CD4-positive, alpha-beta T cell treated with Interferon alpha-2 for 1 hour (primary cell): ENCODE data around the gene FAU.
A peak's percentile ranks its signal among the peaks of the same experiment; 100 is the strongest.
"Not testable (repeated sequence)": the region's sequence is repeated elsewhere in the genome, so short reads cannot be mapped to it uniquely, and the experiment has no call there.

Experiments
- DNase-seq, 2 donors: peaks; one replicate each; pipeline ENCODE4 v3.0.0-alpha.2; 2020 to 2022

The FAU gene

DNA sequence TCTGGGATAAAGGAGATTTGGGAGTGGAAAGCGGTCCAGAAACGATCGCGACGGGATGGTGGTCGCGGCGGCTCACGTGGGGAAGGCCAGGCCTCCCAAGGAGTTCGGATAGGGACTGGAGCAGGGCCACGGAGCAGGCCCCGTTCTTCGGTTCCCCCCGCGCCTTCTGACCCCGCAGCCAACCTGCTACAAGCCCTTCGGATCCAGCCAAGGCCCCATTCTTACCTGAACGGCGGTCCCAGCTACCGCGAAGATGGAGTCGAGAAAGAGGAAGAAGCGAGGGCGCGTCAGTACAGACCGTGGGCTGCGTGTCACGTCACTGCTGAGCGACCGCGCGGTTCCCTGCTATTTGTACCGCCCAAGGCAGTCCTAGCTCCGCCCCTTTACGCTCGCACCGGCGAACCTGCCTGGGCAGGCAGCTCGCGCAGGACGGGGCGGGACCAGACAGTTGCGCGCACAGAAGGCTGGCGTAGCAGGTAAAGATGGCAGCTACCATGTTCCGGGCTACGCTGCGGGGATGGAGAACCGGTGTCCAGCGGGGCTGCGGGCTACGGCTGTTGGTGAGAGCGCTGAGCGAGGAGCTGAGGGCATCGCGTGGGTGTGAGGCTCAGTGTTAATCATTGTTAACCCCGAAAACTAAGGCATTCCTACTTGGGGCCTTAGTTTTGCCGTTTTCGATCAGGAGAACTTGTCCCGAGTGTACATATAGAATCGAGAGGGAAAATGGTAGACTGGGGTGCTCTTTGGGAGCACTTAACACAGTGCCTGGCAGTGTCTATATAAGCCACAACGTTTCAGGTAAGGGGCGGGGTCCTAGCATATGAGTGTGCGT lies at the start of gene FAU, which contains the start of gene MRPL49:
Gene FAU, minus strand, starts transcription at position 270 of the 832 bp plus-strand sequence. CDS start 321 bp downstream, outside the sequence.
Gene MRPL49, plus strand, starts transcription at position 457 of the 832 bp plus-strand sequence. Its CDS starts 26 bp downstream, at position 483.
- DNase-seq: peak; percentile 98 to 99

DNA sequence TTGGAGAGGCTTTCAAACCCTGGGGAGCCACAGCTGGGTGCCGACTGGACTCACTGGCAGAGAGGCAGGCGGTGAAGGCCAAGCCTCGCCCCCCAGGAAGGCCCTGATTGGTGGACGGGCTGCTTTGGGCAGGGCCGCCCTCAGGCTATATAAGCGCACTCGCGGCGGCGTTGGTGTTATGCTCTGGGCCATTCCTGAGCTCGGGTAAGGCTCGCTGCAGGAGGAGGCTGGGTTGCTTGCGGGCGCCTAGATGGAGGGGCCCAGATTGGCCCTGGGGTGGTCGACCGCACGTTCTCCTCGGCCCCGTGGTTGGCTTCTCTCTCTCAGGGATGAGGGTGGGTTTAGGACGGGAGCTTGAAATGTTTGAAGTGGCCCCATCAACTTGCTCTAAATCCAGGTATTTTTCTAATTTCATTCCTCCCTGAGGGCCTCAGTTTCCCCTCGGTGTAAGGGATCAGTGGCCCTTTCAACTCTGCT lies 48.2 kb upstream of the FAU start, which contains the start of gene SPDYC:
Gene SPDYC, plus strand, starts transcription at position 176 of the 477 bp plus-strand sequence. CDS start 1,125 bp downstream, outside the sequence.
- no peak for DNase-seq

DNA sequence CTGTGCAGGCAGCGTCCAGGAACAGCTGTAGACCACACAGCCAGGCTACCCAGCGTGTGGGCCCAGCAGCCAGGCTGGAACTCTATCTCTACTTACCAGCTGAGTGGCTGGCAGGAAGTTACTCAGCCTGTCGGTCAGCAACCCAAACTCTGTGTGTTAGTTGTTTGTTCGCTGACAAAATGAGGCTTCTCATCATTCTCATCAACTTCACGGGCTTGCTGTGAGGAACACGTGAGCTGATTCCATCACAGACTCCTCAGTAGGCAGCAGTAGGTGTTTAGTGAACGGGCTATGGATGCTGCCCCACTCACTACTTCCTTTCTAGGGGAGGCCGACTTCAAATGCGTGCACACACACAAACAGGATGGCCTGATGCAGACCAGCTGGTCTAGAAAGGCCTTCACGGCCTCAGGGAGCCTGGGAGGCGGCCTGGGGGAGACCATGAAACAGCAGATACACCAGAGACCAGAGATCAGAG lies 47.3 kb upstream of the FAU start:
- no peak for DNase-seq

DNA sequence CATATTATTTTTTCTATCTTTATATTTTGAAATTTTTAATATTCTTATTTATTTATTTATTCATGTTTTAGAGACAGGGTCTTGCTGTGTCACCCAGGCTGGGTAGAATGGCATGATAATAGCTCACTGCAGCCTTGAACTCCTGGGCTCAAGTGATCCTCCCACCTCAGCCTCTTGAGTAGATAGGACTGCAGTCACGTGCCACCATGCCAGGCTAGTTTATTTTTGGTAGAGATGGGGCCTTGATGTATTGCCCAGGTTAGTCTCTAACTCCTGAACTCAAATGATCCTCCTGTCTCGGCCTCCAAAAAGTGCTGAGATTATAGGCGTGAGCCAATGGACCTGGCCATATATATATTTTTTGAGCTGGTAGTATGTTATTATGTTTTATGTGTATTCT lies 45.7 kb upstream of the FAU start:
- no peak for DNase-seq

DNA sequence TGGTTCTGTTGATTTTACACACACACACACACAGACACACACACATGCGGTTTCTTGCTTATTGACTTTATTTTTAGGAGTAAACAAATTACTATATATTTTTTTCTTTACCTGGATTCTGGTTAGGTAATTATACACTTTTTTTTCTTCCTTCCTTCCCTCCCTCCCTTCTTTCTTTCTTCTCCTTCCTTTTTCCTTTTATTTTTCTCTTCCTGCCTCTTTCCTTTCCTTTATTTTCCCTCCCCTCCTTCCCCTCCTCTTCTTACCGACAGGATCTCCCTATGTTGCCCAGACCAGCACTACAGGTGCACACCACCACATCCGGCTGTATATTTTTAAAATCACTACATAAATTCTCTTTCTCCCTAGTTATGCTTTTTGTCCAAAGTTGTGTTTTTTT lies 45.0 kb upstream of the FAU start:
- no peak for DNase-seq

DNA sequence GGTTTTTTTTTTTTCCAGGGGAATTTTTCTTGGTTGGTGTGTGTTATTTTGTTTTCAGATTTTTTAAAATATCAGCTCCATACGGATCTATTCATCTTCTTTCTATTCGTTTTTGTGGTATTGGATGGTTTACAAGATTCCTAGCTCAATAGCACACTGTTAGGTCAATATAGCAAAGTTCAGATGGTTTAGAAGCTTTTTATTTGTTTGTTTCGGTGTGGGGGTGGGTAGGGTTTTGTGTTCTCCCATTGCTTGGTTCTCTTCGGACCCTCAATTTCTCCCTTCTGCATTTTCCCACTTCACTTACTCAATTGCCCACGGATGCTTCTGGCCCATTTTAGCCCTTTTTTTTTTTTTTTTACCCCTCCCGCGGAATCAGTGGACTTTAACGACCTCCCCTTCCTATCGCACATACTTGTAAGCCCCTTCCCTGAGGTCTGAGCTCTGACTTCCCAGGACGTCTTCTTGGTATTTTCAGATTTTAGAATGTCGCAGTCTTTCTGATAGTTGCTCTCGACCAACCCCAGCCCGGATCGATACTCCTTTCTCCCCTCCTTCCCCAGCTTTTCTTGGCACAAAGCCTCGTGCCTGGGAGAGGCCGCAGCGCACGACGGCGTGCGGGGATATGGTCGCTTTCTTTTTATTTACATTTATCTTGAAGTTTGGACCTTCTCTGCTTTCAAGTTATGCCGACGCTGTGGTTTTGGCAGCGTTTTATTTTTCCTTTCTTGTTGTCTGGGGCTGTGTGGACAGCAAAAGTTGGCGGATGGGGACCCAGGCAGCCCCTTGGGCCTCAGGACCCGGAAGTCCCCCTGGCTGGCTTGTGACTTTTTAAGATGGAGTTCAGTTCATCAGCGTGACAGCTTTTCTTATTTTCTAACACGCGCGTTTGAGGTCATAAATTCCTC lies 43.7 kb upstream of the FAU start:
- DNase-seq: no peak

DNA sequence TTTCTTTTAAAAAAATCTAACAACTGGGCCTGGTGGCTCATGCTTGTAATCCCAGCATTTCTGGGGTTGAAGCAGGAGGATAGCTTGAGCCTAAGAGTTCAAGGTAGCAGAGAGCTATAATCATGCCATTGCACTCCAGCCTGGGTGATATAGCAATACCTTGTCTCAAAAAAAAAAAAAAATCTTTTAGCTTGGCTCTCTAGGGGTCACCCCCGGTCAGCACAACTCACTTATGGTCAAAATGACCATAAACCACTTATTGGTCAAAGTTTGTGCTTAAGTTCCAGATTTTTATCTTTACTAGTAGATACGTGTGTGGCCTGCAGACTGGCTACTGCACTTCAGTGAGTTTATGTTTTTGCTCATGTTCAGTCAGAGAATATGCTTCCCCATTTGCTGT lies 41.8 kb upstream of the FAU start:
- DNase-seq: no peak

DNA sequence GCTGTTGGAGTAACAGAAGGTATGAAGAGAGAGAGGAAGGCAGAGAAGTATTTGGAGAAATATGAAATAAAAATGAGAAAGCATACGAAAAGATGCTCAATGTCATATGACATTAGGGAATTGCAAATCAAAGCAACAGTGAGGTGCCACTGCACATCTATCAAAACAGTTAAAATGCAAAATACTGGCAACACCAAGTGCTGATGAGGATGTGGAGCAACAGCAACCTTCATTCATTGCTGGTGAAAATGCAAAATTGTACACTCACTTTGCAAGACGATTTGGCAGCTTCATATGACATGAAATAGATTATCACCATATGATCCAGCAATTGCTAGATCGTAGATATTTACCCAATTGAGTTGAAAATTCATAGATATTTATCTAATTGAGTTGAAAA lies 38.7 kb upstream of the FAU start:
- no peak for DNase-seq

DNA sequence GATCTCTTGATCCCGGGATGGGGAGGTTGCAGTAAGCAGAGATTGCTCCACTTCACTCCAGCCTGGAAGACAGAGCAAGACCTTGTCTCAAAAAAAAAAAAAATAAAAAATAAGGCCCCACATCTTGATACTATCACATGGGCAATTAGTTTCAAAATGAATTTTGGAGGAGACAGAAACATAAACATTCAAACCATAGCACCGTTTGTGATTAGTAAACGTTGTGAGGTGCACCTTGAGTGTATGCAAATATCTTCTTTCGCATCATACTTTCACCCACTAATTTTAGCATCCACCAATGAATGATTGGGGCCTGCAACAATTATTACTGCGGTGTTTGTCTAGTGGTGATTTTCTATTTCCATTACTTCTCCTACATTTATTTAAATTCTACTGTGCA lies 37.1 kb upstream of the FAU start:
- no peak for DNase-seq

DNA sequence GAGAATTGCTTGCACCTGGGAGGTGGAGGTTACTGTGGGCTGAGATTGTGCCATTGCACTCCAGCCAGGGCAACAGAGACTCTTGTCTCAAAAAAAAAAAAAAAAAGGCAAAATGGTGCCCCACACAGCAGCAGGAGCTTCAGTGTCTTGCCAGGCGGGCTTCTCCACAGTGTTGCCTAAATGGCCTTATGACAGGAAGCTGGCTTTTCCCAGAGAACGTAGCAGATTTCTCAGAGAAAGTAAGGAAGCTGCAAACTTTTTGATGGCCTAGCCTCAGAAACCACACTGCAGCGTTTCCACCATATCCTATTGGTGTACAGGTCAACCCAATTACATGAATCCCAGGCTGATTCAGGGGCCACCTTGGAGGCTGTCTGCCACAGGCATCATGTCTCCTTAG lies 35.4 kb upstream of the FAU start:
- DNase-seq: no peak

DNA sequence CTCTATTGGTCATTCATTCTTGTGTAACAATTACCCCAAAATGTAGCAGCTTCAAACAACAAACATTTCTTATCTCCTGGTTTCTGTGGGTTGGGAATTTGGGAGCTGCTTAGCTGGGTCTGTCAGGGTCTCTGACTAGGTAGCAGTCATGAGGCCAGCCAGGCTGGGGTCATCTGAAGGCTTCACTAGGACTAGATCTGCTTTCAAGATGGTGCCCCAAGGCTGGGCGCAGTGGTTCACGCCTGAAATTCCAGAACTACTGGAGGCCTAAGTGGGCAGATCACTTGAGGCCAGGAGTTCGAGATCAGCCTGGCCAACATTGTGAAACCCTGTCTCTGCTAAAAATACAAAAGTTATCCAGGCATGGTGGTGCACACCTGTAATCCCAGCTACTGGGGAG lies 35.0 kb upstream of the FAU start:
- no peak for DNase-seq

DNA sequence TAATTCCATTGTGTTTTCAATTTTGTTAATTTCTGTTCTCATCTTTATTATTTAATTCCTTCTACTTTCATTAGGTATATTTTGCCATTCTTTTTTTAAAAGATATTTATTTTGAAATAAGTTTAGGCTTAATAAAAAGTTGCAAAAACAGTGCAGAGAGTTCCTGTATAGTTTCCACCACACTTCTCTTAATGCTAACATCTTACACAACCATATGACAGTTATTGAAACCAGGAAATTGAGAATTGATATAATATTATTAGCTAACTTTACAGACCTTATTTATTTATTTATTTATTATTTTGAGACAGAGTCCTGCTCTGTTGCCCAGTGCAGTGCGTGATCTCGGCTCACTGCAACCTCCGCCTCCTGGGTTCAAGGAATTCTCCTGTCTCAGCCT lies 34.3 kb upstream of the FAU start:
- no peak for DNase-seq

DNA sequence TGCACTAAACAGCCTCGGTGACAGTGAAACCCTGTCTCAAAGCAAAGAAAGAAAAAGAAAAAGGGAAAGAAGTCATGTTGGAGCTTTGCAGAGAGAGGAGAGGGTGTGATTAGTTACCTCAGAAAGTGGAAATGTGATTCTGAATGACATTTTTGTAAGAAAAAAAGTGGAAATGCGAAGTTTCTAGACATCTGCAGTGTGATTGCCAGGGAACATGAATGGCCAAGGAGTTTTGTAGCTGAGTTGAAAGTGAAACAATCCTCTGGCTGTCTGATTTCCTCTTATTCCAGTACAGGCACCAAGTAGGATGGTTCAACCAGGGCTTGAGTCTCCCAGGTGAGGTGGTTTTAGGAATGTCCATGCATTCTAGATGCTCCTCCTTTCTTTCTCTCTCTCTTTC lies 30.2 kb upstream of the FAU start:
- no peak for DNase-seq

DNA sequence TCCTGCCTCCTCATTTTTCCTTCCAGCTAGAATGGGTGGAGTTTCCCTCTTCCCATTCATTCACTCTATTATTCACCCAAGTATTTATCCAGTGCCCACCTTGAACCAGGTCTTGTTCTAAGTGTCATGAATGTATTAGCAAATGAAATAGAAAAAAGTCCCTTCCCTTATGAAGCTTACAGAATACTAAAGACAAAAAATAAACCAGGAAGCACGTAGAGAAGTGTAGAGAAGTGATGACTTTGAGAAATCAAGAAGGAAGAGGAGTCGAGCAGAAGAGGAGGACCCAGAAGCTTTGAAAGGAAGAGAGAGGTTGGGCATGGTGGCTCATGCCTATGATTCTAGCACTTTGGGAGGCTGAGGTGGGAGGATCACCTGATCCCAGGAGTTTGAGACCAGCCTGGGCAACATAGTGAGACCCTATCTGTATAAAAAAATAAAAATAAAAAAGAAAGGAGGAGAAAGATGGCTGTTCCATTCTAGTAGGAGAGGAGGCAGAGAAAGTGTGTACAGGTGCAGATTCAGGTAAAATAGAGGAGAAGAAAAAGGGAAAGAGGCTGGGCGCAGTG lies 29.5 kb upstream of the FAU start:
- DNase-seq: no peak

DNA sequence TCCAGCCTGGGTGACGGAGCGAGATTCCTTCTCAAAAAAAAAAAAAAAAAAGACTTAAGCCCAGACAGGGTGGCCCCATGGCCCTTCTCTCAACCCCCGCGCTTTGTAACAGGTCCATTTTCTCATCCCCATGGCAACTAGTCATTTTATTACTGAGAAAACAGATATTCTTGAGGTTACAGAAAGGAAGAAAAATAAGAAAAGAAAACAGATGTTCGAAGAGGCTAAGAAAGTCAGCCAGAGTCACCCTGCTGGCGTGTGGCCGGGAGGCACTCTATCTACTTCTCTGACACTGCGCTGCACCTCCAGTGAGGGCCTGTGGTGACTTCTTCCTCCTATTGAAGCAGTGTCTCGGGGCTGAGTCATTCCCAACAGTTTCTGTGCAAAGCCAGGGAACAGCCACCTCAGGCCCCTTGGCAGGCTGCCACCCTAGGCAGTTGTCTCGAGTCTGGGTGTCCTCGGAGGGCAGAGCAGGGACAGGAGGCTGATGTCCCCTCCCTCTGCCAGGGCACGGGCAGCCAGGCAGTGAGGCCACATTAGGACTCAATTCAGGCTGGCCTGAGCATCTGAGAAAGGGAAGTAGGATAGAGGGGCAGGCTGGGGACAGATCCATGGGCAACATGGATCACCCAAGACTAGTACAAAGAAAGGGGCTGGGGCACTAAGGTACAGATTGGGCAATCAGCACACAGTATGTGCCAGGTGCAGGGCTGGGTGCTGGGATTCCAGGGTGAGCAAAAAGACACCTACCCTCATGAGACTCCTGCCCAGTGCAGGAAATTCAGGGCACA lies 28.8 kb upstream of the FAU start:
- peak; percentile 15 to 72 for DNase-seq

DNA sequence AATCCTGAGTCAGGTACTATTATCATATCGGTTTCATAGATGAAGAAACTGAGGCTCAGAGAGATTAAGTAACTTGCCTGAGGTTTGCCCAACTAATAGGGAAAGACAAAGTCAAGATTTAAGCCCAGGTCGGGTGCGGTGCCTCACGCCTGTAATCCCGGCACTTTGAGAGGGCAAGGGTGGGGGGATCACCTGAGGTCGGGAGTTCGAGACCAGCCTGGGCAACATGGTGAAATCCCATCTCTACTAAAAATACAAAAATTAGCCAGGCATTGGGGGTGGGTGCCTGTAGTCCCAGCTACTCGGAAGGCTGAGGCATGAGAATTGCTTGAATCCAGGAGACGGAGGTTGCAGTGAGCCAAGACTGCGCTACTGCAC lies 28.2 kb upstream of the FAU start:
- DNase-seq: not testable (repeated sequence)

DNA sequence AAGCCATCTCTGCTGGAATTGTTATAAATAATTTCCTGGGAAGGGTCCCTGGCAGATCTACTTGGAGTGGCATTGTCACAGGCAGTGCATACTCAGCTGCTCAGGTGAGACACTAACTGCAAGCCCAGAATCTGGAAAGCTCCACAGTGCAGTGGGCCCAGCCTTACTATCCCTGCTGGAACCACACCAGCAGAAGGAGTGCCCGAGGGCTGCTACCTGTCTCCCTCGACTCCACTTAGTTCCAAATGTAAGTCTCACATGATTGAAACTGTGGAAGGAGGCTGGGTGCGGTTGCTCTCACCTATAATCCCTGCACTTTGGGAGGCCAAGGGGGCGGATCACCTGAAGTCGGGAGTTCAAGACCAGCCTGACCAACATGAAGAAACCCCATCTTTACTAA lies 26.7 kb upstream of the FAU start:
- no peak for DNase-seq

DNA sequence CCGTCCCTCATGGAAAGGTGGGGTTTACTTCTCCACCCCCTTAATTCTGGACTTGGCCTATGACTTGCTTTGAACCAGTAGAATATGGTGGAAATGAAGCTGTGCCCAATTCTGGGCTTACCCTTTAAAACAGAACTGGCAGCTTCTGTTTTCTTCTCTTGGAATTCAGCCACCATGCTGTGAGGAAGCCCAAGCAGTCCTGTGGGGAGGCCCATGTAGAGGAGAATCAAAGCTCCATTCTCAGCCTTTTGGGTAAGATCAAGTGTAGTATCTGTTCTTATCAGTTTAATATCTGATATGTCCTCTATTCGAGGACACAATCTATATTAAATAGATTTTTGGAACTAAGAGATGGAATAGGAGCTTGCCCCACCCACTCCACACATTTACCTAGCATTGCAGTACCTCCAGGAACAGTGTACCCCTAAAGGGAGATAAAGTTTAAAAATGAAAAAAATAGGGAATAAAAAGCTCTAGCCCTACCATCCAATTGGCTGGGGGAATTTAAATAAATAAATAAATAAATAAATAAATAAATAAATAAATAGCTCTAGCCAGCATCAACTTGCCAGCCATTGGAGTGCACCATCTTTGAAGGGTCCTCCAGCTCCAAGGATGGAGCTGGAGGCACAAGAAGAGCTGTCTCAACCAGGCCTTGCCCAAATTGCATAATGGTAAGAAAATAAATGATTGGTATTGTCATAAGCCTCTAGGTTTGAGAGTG lies 25.6 kb upstream of the FAU start:
- DNase-seq: no peak

DNA sequence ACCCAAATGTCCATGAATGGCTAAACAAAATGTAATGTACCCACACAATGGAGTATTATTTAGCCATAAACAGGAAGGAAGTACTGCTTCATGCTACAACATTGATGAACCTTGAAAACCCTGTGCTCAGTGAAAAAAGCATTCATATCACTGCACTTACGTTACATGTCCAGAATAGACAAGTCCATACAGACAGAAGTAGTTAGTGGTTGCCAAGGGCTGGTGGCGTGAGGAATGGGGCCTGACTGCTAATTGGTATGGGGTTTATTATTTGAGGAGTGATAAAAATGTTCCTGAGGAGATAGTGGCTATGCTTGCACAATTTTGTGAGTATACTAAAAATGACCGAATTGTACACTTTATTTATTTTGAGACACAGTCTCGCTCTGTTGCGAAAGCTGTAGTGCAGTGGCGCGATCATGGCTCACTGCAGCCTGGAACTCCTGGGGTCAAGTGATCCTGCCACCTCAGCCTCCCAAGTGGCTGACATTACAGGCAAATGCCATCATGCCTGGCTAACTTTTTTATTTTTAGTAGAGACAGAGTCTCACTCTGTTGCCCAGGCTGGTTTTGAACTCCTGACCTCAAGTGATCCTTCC lies 20.1 kb upstream of the FAU start:
- DNase-seq: no peak

DNA sequence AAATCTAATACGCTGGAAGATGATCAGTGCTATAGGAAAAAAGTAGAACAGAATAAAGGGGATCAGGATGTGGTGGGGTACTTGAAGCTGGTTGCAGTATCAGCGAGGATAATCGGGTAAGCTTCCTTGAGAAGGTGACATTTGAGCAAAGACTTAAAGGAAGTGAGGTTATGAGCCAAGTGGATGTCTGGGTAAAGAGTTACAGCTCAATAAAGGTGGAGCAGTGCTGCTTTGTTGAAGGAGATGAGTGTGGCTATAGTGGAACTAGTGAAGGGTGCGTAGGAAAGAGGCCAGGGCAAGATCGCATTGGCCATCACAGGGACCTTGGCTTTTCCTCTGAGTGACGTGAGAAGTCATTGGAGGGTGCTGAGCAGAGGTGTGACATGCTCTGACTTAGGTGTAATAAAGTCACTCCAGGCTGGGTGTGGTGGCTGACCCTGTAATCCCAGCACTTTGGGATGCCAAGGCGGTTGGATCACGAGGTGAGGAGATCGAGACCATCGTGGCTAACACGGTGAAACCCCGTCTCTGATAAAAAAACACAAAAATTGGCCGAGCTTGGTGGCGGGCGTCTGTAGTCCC lies 14.7 kb upstream of the FAU start:
- DNase-seq: no peak
